Bronchial epithelial cell (primary cell): ENCODE measurements around the gene DCAF5. TPM values are rescaled to one million over a fixed set of nuclear protein-coding genes. Genes with fewer than 3 reads are reported as not detected.

Source experiments
- DNase-seq: peaks from one replicate; pipeline ENCODE4 v3.0.0-alpha.2; 2010; ENCODE audit warnings: low read depth
- FAIRE-seq: peaks from 2 replicates; lab custom pipeline; 2011; peaks lifted over from hg19 to GRCh38; lab: Jason Lieb, UNC
- H3K27me3 ChIP-seq: 2 replicates; pipeline ENCODE4 v1.5.1; 2011; ENCODE audit warnings: low read length; ENCODE audit not compliant: control insufficient read depth, insufficient read depth
- H3K36me3 ChIP-seq: 2 replicates; pipeline ENCODE4 v1.5.1; 2011; ENCODE audit warnings: low read length; ENCODE audit not compliant: control insufficient read depth, insufficient read depth
- H3K4me3 ChIP-seq: 2 replicates; pipeline ENCODE4 v1.5.1; 2011; ENCODE audit warnings: mild to moderate bottlenecking, low read depth, low read length, control low read depth
- CTCF ChIP-seq: IDR thresholded peaks from 2 replicates; pipeline ENCODE4 v1.5.1; 2011; ENCODE audit warnings: mild to moderate bottlenecking, moderate library complexity, low read length, control low read depth, inconsistent platforms; ENCODE audit not compliant: insufficient read depth, severe bottlenecking
- total RNA-seq: library from RNA; depleted of rRNA; stranded (reverse); fragments of >200 nt; gene quantifications from 2 replicates; pipeline ENCODE4 v1.2.1, GENCODE V29; 2014

The DCAF5 gene
- total RNA-seq, 1 donor from 2014 or later = 11.1 TPM

GRCh38 chr14:69002069-69002468, 150.8 kb downstream of the DCAF5 start:
- TF ChIP-seq CTCF = peak; percentile 20
- H3K27me3 ChIP-seq = no peaks in the 10 kb centered on the region
- H3K4me3 ChIP-seq = no peak overlapping the region
- no peaks in the 10 kb centered on the region for H3K36me3 ChIP-seq
- FAIRE-seq = peak; percentile 77
- peak; percentile 17 for DNase-seq

GRCh38 chr14:69001375-69001774, 151.5 kb downstream of the DCAF5 start:
- TF ChIP-seq CTCF = no peak
- no peak for DNase-seq
- no peak for FAIRE-seq
- Histone ChIP-seq H3K4me3 (no peak overlapping the region), H3K36me3 (no peaks in the 10 kb centered on the region), H3K27me3 (no peaks in the 10 kb centered on the region)

Other genes with a start within 250 kb of the DCAF5 start
- 118 and 165 TPM in 2 replicates for gene ACTN1, start 173.8 kb downstream of the DCAF5 start, total RNA-seq
- 15.5 and 18.3 TPM in 2 replicates for gene EXD2, start 38.4 kb upstream of the DCAF5 start, total RNA-seq
- not detected in 2 replicates for gene GALNT16, start 107.0 kb upstream of the DCAF5 start, total RNA-seq
- gene ERH, start 245.2 kb upstream of the DCAF5 start, total RNA-seq = 91.6 and 242 TPM in 2 replicates
- 112 and 140 TPM in 2 replicates for gene SLC39A9, start 245.6 kb upstream of the DCAF5 start, total RNA-seq